B cell (primary cell): ENCODE results near the gene GRID1.

Source experiments
- CTCF ChIP-seq: fragments of 200-600 bp; IDR thresholded peaks from one replicate; pipeline ENCODE4 v1.8.0; 2022; ENCODE audit warnings: antibody characterized with exemption, mild to moderate bottlenecking
- EZH2 ChIP-seq: IDR thresholded peaks from 2 replicates; pipeline ENCODE4 v1.6.1; 2012; ENCODE audit warnings: borderline replicate concordance, low read depth, mild to moderate bottlenecking, moderate library complexity, low read length; ENCODE audit not compliant: insufficient read depth, poor library complexity, severe bottlenecking

- TF ChIP-seq CTCF (no peak), EZH2 (no peak)
These were observed 231.4 kb downstream of the GRID1 start for GRCh38 chr10:86135191-86135590.
